Gastrocnemius medialis (tissue), 4 donors: ENCODE data around the gene TMEM72.

Experiments
- CTCF ChIP-seq, 5 experiments: fragments of 450-650 bp in 3 of 5; fragments of 200-600 bp in 2 of 5; sonication (generic) in 2 of 5; IDR thresholded peaks in 4 of 5; conservative IDR thresholded peaks in 1 of 5; 1 replicate in 4 of 5; 2 replicates in 1 of 5; pipeline ENCODE4 v1.5.1; 2016 to 2019; ENCODE audit warnings: antibody characterized with exemption in 5 of 5, mild to moderate bottlenecking in 3 of 5, moderate library complexity in 3 of 5
- POLR2A ChIP-seq, 2 donors: fragments of 450-650 bp; IDR thresholded peaks; one replicate each; pipeline ENCODE4 v1.6.1; 2017; ENCODE audit warnings: antibody characterized with exemption in 2 of 2, mild to moderate bottlenecking in 2 of 2, moderate library complexity in 2 of 2

GRCh38 chr10:44865289-44865671 is 45.9 kb upstream of the TMEM72 start:
- TF ChIP-seq CTCF (IDR thresholded peaks at IDR 0.05 in 4 of 5, conservative IDR thresholded peaks at IDR 0.05 in 1 of 5), result no peak
- no peak for TF ChIP-seq POLR2A (IDR thresholded peaks at IDR 0.05)
